ENCODE data around the gene CEACAM8.

The CEACAM8 gene

DNA sequence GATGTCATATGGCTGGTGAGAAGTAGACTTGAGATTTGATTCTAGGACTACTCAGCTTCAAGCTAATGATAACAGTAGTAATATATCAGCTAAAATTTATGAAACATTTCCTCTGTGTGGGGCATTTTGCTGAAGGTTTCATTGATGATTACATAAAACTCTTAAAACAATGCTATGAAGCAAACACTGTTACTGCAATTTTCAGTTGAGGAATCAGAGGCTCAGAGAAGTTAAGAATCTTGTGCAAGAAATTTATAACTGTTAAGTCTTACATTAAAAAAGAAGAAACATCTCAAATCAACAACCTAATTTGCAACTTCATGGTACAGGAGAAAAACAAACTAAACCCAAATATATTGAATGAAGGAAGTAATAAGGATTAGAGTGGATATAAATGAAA, 10.3 kb downstream of the CEACAM8 start:
- Histone ChIP-seq H3K79me2 (ENCODE audit: control insufficient read depth, insufficient read depth, low read length) (no peaks in the 10 kb centered on the region), H2BK15ac (replicated peaks; ENCODE audit: low read depth) (no peak overlapping the region), H4K8ac (ENCODE audit: low read depth, low read length) (no peak overlapping the region), H3K4ac (ENCODE audit: low read depth, low read length) (no peak overlapping the region), H2BK5ac (ENCODE audit: low read length) (no peak overlapping the region), H3K4me2 (ENCODE audit: low read length) (no peak overlapping the region), H2BK120ac (ENCODE audit: low read depth, low read length) (no peak overlapping the region), H3K18ac (ENCODE audit: low read length) (no peak overlapping the region), H3K27me3 (ENCODE audit: insufficient read depth, low read length, poor library complexity) (no peaks in the 10 kb centered on the region), H3K4me1 (ENCODE audit: control insufficient read depth, low read depth, low read length) (no peaks in the 10 kb centered on the region), H3K27ac (ENCODE audit: low read depth, low read length) (no peak overlapping the region), H3K23ac (ENCODE audit: low read length) (no peak overlapping the region), H3K36me3 (ENCODE audit: control insufficient read depth, insufficient read depth, low read length) (no peaks in the 10 kb centered on the region), H3K9ac (ENCODE audit: low read length) (no peak overlapping the region), H3K4me3 (ENCODE audit: low read length) (no peak overlapping the region), H2AK5ac (ENCODE audit: low read length) (no peak overlapping the region), H3K79me1 (ENCODE audit: low read length) (no peaks in the 10 kb centered on the region), H3K56ac (ENCODE audit: low read length) (no peak overlapping the region), H4K5ac (ENCODE audit: low read length) (no peak overlapping the region)
- DNase-seq = no peak

GRCh38 chr19:42577016-42577415, 17.7 kb downstream of the CEACAM8 start:
- Histone ChIP-seq H3K4me1 (ENCODE audit: control insufficient read depth, low read depth, low read length) (no peaks in the 10 kb centered on the region), H3K27me3 (ENCODE audit: insufficient read depth, low read length, poor library complexity) (no peaks in the 10 kb centered on the region), H3K56ac (ENCODE audit: low read length) (no peak overlapping the region), H3K18ac (ENCODE audit: low read length) (no peak overlapping the region), H2BK120ac (ENCODE audit: low read depth, low read length) (no peak overlapping the region), H3K27ac (ENCODE audit: low read depth, low read length) (no peak overlapping the region), H3K9ac (ENCODE audit: low read length) (no peak overlapping the region), H3K23ac (ENCODE audit: low read length) (no peak overlapping the region), H3K79me1 (ENCODE audit: low read length) (no peaks in the 10 kb centered on the region), H3K4me3 (ENCODE audit: low read length) (no peak overlapping the region), H3K79me2 (ENCODE audit: control insufficient read depth, insufficient read depth, low read length) (no peaks in the 10 kb centered on the region), H2AK5ac (ENCODE audit: low read length) (no peak overlapping the region), H4K5ac (ENCODE audit: low read length) (no peak overlapping the region), H3K36me3 (ENCODE audit: control insufficient read depth, insufficient read depth, low read length) (no peaks in the 10 kb centered on the region), H3K4ac (ENCODE audit: low read depth, low read length) (no peak overlapping the region), H3K4me2 (ENCODE audit: low read length) (no peak overlapping the region), H2BK15ac (replicated peaks; ENCODE audit: low read depth) (no peak overlapping the region), H2BK5ac (ENCODE audit: low read length) (no peak overlapping the region), H4K8ac (ENCODE audit: low read depth, low read length) (no peak overlapping the region)
- WGBS (ENCODE audit: extremely low coverage, insufficient coverage, low lambda C conversion rate) = no CpG with 5 or more reads among the region's 1 CpG
- DNase-seq = no peak

GRCh38 chr19:42576241-42576640, 18.5 kb downstream of the CEACAM8 start:
- Histone ChIP-seq H3K27ac (ENCODE audit: low read depth, low read length) (no peak overlapping the region), H3K79me2 (ENCODE audit: control insufficient read depth, insufficient read depth, low read length) (no peaks in the 10 kb centered on the region), H3K4me1 (ENCODE audit: control insufficient read depth, low read depth, low read length) (no peaks in the 10 kb centered on the region), H3K4me2 (ENCODE audit: low read length) (no peak overlapping the region), H4K8ac (ENCODE audit: low read depth, low read length) (no peak overlapping the region), H2BK120ac (ENCODE audit: low read depth, low read length) (no peak overlapping the region), H4K5ac (ENCODE audit: low read length) (no peak overlapping the region), H3K9ac (ENCODE audit: low read length) (no peak overlapping the region), H3K36me3 (ENCODE audit: control insufficient read depth, insufficient read depth, low read length) (no peaks in the 10 kb centered on the region), H3K4me3 (ENCODE audit: low read length) (no peak overlapping the region), H3K23ac (ENCODE audit: low read length) (no peak overlapping the region), H3K79me1 (ENCODE audit: low read length) (no peaks in the 10 kb centered on the region), H2AK5ac (ENCODE audit: low read length) (no peak overlapping the region), H3K18ac (ENCODE audit: low read length) (no peak overlapping the region), H3K27me3 (ENCODE audit: insufficient read depth, low read length, poor library complexity) (no peaks in the 10 kb centered on the region), H2BK15ac (replicated peaks; ENCODE audit: low read depth) (no peak overlapping the region), H3K4ac (ENCODE audit: low read depth, low read length) (no peak overlapping the region), H2BK5ac (ENCODE audit: low read length) (no peak overlapping the region), H3K56ac (ENCODE audit: low read length) (no peak overlapping the region)
- DNase-seq = no peak
- WGBS (ENCODE audit: extremely low coverage, insufficient coverage, low lambda C conversion rate) = no CpG with 5 or more reads among the region's 2 CpGs

DNA sequence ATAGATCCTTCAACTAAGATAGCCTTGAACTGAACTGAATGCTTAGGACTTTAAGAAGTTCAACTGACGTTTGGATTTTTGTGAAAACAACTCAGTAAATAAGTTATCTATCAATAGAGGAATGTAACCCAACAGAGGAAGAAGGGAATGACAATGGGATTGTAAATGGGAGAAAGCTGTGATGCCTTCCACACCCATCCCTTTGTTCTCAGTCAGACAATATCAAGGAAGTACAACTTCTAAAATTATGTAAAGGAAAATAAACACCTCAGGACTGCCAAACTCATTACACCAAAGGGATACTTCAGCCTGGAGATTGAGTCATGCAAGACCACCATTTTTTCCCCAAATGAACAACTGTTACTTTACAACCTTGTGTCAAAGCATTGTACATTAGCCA, 21.1 kb downstream of the CEACAM8 start:
- no peak overlapping the region for H2BK5ac ChIP-seq (ENCODE audit: low read length)
- no peak overlapping the region for H3K18ac ChIP-seq (ENCODE audit: low read length)
- H2AK5ac ChIP-seq (ENCODE audit: low read length) = no peak overlapping the region
- H3K4me3 ChIP-seq (ENCODE audit: low read length) = no peak overlapping the region
- no peak overlapping the region for H2BK120ac ChIP-seq (ENCODE audit: low read depth, low read length)
- no peaks in the 10 kb centered on the region for H3K79me1 ChIP-seq (ENCODE audit: low read length)
- no CpG with 5 or more reads among the region's 1 CpG for WGBS (ENCODE audit: extremely low coverage, insufficient coverage, low lambda C conversion rate)
- no peak overlapping the region for H3K9ac ChIP-seq (ENCODE audit: low read length)
- no peak overlapping the region for H3K56ac ChIP-seq (ENCODE audit: low read length)
- no peaks in the 10 kb centered on the region for H3K4me1 ChIP-seq (ENCODE audit: control insufficient read depth, low read depth, low read length)
- H3K27ac ChIP-seq (ENCODE audit: low read depth, low read length) = no peak overlapping the region
- H4K8ac ChIP-seq (ENCODE audit: low read depth, low read length) = no peak overlapping the region
- H3K4me2 ChIP-seq (ENCODE audit: low read length) = no peak overlapping the region
- H3K23ac ChIP-seq (ENCODE audit: low read length) = no peak overlapping the region
- H3K27me3 ChIP-seq (ENCODE audit: insufficient read depth, low read length, poor library complexity) = no peaks in the 10 kb centered on the region
- H2BK15ac ChIP-seq (replicated peaks; ENCODE audit: low read depth) = no peak overlapping the region
- DNase-seq = no peak
- H3K4ac ChIP-seq (ENCODE audit: low read depth, low read length) = no peak overlapping the region
- H3K79me2 ChIP-seq (ENCODE audit: control insufficient read depth, insufficient read depth, low read length) = no peaks in the 10 kb centered on the region
- H3K36me3 ChIP-seq (ENCODE audit: control insufficient read depth, insufficient read depth, low read length) = no peaks in the 10 kb centered on the region
- H4K5ac ChIP-seq (ENCODE audit: low read length) = no peak overlapping the region

DNA sequence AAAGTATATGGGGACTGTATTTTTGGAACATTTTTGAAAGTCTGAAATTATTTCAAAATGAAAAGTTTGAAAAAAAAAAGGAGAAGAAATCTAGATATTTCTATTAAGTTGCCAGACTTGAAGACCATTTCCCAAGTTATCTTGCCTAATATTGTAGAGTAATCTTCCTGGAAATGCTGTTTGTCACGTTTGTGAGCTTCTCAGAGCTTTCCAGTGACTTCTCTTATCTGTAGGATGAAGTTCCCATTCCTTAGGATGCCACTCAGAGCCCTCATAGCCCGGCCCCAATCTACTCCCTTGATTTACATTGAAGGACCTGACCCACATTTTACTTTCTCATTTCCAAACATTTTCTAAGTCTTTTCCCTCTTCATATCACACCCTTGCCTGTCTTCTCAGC, 23.6 kb downstream of the CEACAM8 start:
- no peak overlapping the region for H3K9ac ChIP-seq (ENCODE audit: low read length)
- no peak for DNase-seq
- H3K4me1 ChIP-seq (ENCODE audit: control insufficient read depth, low read depth, low read length) = no peaks in the 10 kb centered on the region

DNA sequence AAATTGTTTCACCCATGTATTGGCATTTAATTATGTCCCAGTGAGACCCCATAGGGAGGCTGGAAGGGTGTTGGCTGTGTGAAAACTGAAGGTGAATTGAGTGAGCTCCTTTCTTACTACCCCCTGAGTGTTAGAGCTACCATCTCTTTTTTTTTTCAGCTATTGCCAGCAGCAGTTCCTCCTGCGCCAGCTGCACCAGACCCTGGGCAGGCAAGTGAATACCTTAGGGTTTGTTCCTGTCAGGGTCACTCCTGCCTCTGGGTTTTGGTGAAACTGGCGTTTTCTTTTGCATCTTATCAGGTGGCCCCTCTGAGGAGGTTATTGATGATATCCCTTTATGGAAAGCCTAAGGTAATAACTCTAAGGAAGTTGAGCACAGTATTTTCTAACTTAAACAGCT, 25.5 kb downstream of the CEACAM8 start:
- no peak for DNase-seq
- H3K4me3 ChIP-seq (ENCODE audit: low read length) = no peak overlapping the region
- no peak overlapping the region for H2BK15ac ChIP-seq (replicated peaks; ENCODE audit: low read depth)
- H3K18ac ChIP-seq (ENCODE audit: low read length) = no peak overlapping the region
- no peak overlapping the region for H3K56ac ChIP-seq (ENCODE audit: low read length)
- no peaks in the 10 kb centered on the region for H3K79me1 ChIP-seq (ENCODE audit: low read length)
- H3K4me2 ChIP-seq (ENCODE audit: low read length) = no peak overlapping the region
- H2BK120ac ChIP-seq (ENCODE audit: low read depth, low read length) = no peak overlapping the region
- H3K27ac ChIP-seq (ENCODE audit: low read depth, low read length) = no peak overlapping the region
- H4K8ac ChIP-seq (ENCODE audit: low read depth, low read length) = no peak overlapping the region
- H3K36me3 ChIP-seq (ENCODE audit: control insufficient read depth, insufficient read depth, low read length) = no peaks in the 10 kb centered on the region
- H2BK5ac ChIP-seq (ENCODE audit: low read length) = no peak overlapping the region
- H3K9ac ChIP-seq (ENCODE audit: low read length) = no peak overlapping the region
- WGBS (ENCODE audit: extremely low coverage, insufficient coverage, low lambda C conversion rate) = no CpG with 5 or more reads among the region's 2 CpGs
- H3K79me2 ChIP-seq (ENCODE audit: control insufficient read depth, insufficient read depth, low read length) = no peaks in the 10 kb centered on the region
- H3K4me1 ChIP-seq (ENCODE audit: control insufficient read depth, low read depth, low read length) = no peaks in the 10 kb centered on the region
- no peaks in the 10 kb centered on the region for H3K27me3 ChIP-seq (ENCODE audit: insufficient read depth, low read length, poor library complexity)
- no peak overlapping the region for H2AK5ac ChIP-seq (ENCODE audit: low read length)
- no peak overlapping the region for H4K5ac ChIP-seq (ENCODE audit: low read length)
- no peak overlapping the region for H3K23ac ChIP-seq (ENCODE audit: low read length)
- H3K4ac ChIP-seq (ENCODE audit: low read depth, low read length) = no peak overlapping the region

More for the DNA sequence above, 23.6 kb downstream of the CEACAM8 start:
- no CpG with 5 or more reads among the region's 2 CpGs for WGBS (ENCODE audit: extremely low coverage, insufficient coverage, low lambda C conversion rate)
- H3K4me2 ChIP-seq (ENCODE audit: low read length) = no peak overlapping the region
- H2BK120ac ChIP-seq (ENCODE audit: low read depth, low read length) = no peak overlapping the region
- no peaks in the 10 kb centered on the region for H3K79me1 ChIP-seq (ENCODE audit: low read length)
- no peak overlapping the region for H3K56ac ChIP-seq (ENCODE audit: low read length)
- no peak overlapping the region for H4K8ac ChIP-seq (ENCODE audit: low read depth, low read length)
- H3K27me3 ChIP-seq (ENCODE audit: insufficient read depth, low read length, poor library complexity) = no peaks in the 10 kb centered on the region
- H2AK5ac ChIP-seq (ENCODE audit: low read length) = no peak overlapping the region
- H2BK15ac ChIP-seq (replicated peaks; ENCODE audit: low read depth) = no peak overlapping the region
- no peak overlapping the region for H3K18ac ChIP-seq (ENCODE audit: low read length)
- H3K27ac ChIP-seq (ENCODE audit: low read depth, low read length) = no peak overlapping the region
- no peak overlapping the region for H3K4ac ChIP-seq (ENCODE audit: low read depth, low read length)
- no peak overlapping the region for H4K5ac ChIP-seq (ENCODE audit: low read length)
- H3K4me3 ChIP-seq (ENCODE audit: low read length) = no peak overlapping the region
- no peaks in the 10 kb centered on the region for H3K79me2 ChIP-seq (ENCODE audit: control insufficient read depth, insufficient read depth, low read length)
- H3K36me3 ChIP-seq (ENCODE audit: control insufficient read depth, insufficient read depth, low read length) = no peaks in the 10 kb centered on the region
- H3K23ac ChIP-seq (ENCODE audit: low read length) = no peak overlapping the region
- no peak overlapping the region for H2BK5ac ChIP-seq (ENCODE audit: low read length)

Data from mesendoderm (in vitro differentiated cells).